ENCODE results near the gene KRTAP12-3.

DNA sequence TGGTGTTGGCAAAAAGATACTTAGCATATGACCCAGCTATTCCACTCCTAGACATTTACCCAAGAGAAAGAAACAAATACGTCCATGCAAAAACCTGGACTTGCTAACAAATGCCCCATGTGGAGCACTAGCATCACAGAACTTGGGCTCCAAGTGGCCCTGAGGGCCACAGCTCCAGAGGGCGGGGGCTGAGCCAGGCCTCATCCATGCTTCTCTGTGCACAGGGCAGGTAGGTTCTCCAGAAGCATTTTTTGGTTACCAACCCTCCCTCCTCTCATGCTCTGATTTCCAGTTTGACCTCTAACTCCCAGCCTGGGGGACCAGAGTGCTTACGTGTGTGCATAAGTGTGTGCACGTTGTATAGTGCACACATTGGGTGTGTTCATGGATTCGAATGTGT lies 7.0 kb downstream of the KRTAP12-3 start:
- TF ChIP-seq, protein P1, sequence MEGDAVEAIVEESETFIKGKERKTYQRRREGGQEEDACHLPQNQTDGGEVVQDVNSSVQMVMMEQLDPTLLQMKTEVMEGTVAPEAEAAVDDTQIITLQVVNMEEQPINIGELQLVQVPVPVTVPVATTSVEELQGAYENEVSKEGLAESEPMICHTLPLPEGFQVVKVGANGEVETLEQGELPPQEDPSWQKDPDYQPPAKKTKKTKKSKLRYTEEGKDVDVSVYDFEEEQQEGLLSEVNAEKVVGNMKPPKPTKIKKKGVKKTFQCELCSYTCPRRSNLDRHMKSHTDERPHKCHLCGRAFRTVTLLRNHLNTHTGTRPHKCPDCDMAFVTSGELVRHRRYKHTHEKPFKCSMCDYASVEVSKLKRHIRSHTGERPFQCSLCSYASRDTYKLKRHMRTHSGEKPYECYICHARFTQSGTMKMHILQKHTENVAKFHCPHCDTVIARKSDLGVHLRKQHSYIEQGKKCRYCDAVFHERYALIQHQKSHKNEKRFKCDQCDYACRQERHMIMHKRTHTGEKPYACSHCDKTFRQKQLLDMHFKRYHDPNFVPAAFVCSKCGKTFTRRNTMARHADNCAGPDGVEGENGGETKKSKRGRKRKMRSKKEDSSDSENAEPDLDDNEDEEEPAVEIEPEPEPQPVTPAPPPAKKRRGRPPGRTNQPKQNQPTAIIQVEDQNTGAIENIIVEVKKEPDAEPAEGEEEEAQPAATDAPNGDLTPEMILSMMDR (IDR thresholded peaks at IDR 0.05) = no peak
- no peak for TF ChIP-seq POLR2A (IDR thresholded peaks at IDR 0.05)
